Mucosa of rectum (tissue), 2 donors: Measurements from ENCODE around the gene SERP1.

Experiments
- H3K27ac ChIP-seq, 2 donors: one replicate each; pipeline ENCODE4 v1.7.0; 2013; ENCODE audit warnings: inconsistent platforms in 2 of 2, low read depth in 2 of 2, low read length in 2 of 2
- H3K27me3 ChIP-seq, 2 donors: one replicate each; pipeline ENCODE4 v1.7.0; 2013; ENCODE audit warnings: low read length in 2 of 2; ENCODE audit not compliant: control insufficient read depth in 2 of 2, insufficient read depth in 2 of 2
- H3K36me3 ChIP-seq, 2 donors: one replicate each; pipeline ENCODE4 v1.7.0; 2013; ENCODE audit warnings: low read length in 2 of 2; ENCODE audit not compliant: control insufficient read depth in 2 of 2, insufficient read depth in 2 of 2
- H3K4me1 ChIP-seq, 2 donors: one replicate each; pipeline ENCODE4 v1.7.0; 2013; ENCODE audit warnings: low read length in 2 of 2, mild to moderate bottlenecking in 1 of 2; ENCODE audit not compliant: control insufficient read depth in 2 of 2, insufficient read depth in 2 of 2
- H3K4me3 ChIP-seq, 2 donors: one replicate each; pipeline ENCODE4 v1.7.0; 2013; ENCODE audit warnings: low read length in 2 of 2
- H3K9ac ChIP-seq, 2 donors: one replicate each; pipeline ENCODE4 v1.7.0; 2013; ENCODE audit warnings: low read length in 2 of 2, low read depth in 1 of 2, mild to moderate bottlenecking in 1 of 2
- H3K9me3 ChIP-seq, 2 donors: one replicate each; pipeline ENCODE4 v1.7.0; 2013; ENCODE audit warnings: low read length in 2 of 2; ENCODE audit not compliant: control insufficient read depth in 2 of 2
- donor health status: healthy.
- donor health status: Normal muscosa, but diverticular disease.

The SERP1 gene

DNA sequence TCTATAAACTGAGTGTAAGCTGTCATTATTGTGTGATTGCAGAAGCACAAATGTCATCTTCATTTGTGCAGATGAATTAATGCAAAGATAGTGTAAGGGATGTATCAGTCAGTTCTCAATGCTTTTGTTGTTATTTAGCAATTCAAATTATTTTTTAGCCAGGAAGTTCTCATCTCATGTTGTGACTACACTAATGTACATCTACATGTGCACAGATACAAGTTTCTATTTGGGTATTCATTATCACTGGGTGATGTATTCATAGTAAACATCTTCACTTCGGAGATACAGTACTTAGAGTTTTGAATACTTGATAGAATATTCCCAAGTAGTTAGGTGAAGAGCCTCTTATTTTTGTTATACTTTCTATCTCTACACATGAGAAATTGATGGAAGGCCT is 11.4 kb upstream of the SERP1 start:
- Histone ChIP-seq H3K9ac (no peak overlapping the region), H3K4me1 (no peaks in the 10 kb centered on the region), H3K4me3 (no peak overlapping the region), H3K27me3 (no peaks in the 10 kb centered on the region), H3K27ac (no peak overlapping the region), H3K9me3 (no peaks in the 10 kb centered on the region), H3K36me3 (peaks cover 9 to 21% of the 10 kb centered on the region in 2 donors)

DNA sequence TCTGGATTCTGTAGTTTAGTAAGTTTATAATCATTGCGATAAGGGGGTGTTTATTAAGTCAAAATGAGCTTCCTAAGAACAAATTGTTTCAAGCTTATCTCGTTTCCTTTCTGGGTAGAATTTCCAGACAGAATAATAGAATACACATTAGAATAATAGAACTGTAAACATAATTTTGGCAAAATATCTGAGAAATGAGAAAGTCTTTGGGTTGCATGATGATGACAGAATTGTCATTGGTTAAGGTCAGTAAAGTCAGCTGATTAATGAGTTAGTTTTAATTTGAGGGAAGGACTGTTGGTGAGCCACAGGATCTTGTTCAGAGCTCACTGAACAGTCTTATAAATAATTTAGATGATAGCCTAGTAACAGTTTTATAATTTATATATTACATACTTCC is 10.5 kb upstream of the SERP1 start:
- Histone ChIP-seq H3K4me1 (no peaks in the 10 kb centered on the region), H3K27me3 (no peaks in the 10 kb centered on the region), H3K36me3 (peaks cover 14 to 24% of the 10 kb centered on the region in 2 donors), H3K27ac (no peak overlapping the region), H3K9ac (no peak overlapping the region), H3K9me3 (no peaks in the 10 kb centered on the region), H3K4me3 (no peak overlapping the region)

GRCh38 chr3:150555859-150556436 is 9.7 kb upstream of the SERP1 start:
- H3K9ac ChIP-seq: no peak overlapping the region
- no peaks in the 10 kb centered on the region for H3K9me3 ChIP-seq
- H3K4me1 ChIP-seq: no peaks in the 10 kb centered on the region
- H3K4me3 ChIP-seq: no peak overlapping the region
- no peak overlapping the region for H3K27ac ChIP-seq
- H3K27me3 ChIP-seq: no peaks in the 10 kb centered on the region
- peaks cover 14 to 25% of the 10 kb centered on the region in 2 donors for H3K36me3 ChIP-seq

DNA sequence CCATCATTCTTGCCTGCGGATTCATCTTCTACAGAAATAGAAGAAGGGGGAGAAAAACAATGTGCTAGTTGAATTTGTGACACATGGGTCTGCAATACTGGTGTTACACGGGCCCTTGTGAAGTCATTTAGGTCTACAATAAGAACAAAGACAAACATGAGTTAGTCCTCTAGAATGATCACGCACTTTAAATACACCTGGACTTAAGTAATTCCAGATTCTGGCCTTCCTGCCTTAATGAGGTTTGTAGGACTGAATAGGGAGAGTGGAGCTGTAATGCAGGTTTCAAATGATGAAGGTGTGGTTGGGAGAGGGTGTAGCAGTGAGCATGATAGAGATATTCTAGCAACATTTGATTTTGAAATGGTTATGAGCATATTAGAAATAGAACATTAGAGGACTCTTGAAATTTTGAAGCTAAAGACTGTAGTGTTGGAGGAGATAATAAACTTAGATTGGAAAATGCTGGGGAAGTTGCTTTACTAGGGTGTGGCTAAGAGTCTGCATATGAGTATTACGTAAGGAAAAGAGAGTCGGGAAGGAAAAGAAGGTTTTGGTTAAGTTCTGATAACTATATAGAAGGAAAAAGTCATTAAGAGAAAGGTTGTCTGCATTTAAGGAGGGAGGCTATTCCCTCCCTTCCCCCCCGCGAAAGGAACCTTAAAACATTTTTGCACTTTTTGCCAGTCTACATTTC is 897 bp upstream of the SERP1 start:
- H3K27ac ChIP-seq: peak overlapping the region; percentile 79 to 94
- peak overlapping the region; percentile 78 to 85 for H3K9ac ChIP-seq
- H3K9me3 ChIP-seq: no peaks in the 10 kb centered on the region
- H3K27me3 ChIP-seq: no peaks in the 10 kb centered on the region
- H3K4me1 ChIP-seq: peaks cover 9 to 17% of the 10 kb centered on the region in 2 donors
- H3K36me3 ChIP-seq: peaks cover 11 to 20% of the 10 kb centered on the region in 2 donors
- peak overlapping the region; percentile 83 to 85 for H3K4me3 ChIP-seq

GRCh38 chr3:150545419-150546225 is 674 bp downstream of the SERP1 start:
- Histone ChIP-seq H3K27ac (peak overlapping the region; percentile 99 to 100), H3K4me3 (peak overlapping the region; percentile 85 to 98), H3K9ac (peak overlapping the region; percentile 98 to 100), H3K27me3 (no peaks in the 10 kb centered on the region), H3K36me3 (peaks cover 14 to 25% of the 10 kb centered on the region in 2 donors), H3K4me1 (peaks cover 9 to 17% of the 10 kb centered on the region in 2 donors), H3K9me3 (no peaks in the 10 kb centered on the region)

- H3K36me3 ChIP-seq: peaks cover 14 to 23% of the 10 kb centered on the region in 2 donors
- H3K4me1 ChIP-seq: peaks cover 9 to 17% of the 10 kb centered on the region in 2 donors
- peak overlapping the region; percentile 85 to 98 for H3K4me3 ChIP-seq
- no peak overlapping the region for H3K27ac ChIP-seq
- H3K9me3 ChIP-seq: no peaks in the 10 kb centered on the region
- H3K9ac ChIP-seq: peak overlapping the region; percentile 98 to 100
- H3K27me3 ChIP-seq: no peaks in the 10 kb centered on the region
Measured at GRCh38 chr3:150544726-150545125, 1.6 kb downstream of the SERP1 start.

- H3K9ac ChIP-seq: peak overlapping the region in 1 of 2 donors; percentile 100
- no peaks in the 10 kb centered on the region for H3K27me3 ChIP-seq
- no peaks in the 10 kb centered on the region for H3K9me3 ChIP-seq
- H3K4me3 ChIP-seq: peak overlapping the region in 1 of 2 donors; percentile 17
- peaks cover 9 to 18% of the 10 kb centered on the region in 2 donors for H3K4me1 ChIP-seq
- H3K36me3 ChIP-seq: peaks cover 14 to 23% of the 10 kb centered on the region in 2 donors
- H3K27ac ChIP-seq: no peak overlapping the region
Measured at GRCh38 chr3:150544041-150544440, 2.3 kb downstream of the SERP1 start.

DNA sequence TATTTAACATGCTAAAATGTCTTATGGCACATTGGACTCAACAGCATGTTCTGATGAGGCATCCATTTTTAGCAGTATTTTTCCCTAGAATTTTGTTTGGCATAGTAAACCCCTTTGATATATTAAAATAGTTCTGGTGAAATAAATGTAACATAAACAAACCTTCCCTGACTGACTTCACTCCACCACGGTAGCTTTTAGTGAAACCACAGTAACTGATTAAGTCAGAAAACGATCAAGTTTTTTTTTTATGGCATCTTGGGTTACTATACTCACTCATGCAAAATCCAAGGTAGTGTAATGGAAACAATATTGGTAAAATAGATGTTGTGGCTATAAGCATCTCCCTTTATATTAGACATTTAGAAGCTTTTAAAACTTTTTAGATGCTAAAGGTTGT is 2.8 kb downstream of the SERP1 start:
- Histone ChIP-seq H3K9ac (no peak overlapping the region), H3K36me3 (peaks cover 14 to 23% of the 10 kb centered on the region in 2 donors), H3K9me3 (no peaks in the 10 kb centered on the region), H3K27ac (no peak overlapping the region), H3K4me3 (no peak overlapping the region), H3K27me3 (no peaks in the 10 kb centered on the region), H3K4me1 (peaks cover 9 to 23% of the 10 kb centered on the region in 2 donors)

DNA sequence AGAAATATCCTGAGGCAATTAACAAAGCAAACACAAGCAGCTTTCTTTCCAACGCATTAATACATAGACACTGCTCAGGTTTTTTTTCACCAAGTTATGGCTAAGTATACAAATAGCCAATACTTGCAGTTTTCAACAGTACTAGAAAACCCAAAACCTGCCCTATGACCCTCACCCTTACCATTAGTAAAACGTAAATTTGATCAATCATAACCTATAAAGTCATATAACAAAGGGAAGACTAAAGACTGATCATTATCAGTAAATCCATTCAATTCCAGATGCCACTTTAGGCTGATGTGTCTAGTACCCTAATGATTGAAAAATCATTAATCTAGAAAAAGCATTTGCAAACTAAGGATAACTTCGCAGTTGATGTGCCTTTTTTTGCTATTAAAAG is 3.2 kb downstream of the SERP1 start:
- Histone ChIP-seq H3K36me3 (peaks cover 14 to 23% of the 10 kb centered on the region in 2 donors), H3K9me3 (no peaks in the 10 kb centered on the region), H3K27ac (no peak overlapping the region), H3K27me3 (no peaks in the 10 kb centered on the region), H3K9ac (no peak overlapping the region), H3K4me1 (peaks cover 9 to 23% of the 10 kb centered on the region in 2 donors), H3K4me3 (no peak overlapping the region)

DNA sequence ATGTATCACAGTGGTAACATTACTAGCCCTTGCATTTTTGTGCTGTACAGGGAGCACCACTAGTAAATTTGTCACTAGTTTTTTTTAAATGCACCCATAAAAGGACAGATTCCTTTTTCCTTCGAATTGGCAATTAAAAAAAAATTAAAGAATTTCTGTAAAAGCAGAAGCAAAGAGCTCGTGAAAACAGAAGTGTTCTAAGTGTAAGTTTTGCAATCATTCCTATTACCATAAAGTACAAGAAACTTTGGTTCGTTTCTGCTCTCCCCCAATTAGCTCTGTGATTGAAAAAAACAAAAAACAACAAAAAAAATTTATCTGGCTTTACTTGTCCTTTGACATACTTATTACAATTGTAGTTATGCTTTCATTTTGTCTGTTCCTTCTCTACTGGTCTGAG is 5.3 kb downstream of the SERP1 start:
- no peak overlapping the region for H3K4me3 ChIP-seq
- no peak overlapping the region for H3K27ac ChIP-seq
- peaks cover 14 to 23% of the 10 kb centered on the region in 2 donors for H3K36me3 ChIP-seq
- H3K9me3 ChIP-seq: no peaks in the 10 kb centered on the region
- H3K4me1 ChIP-seq: peaks cover 3 to 14% of the 10 kb centered on the region in 2 donors
- H3K27me3 ChIP-seq: no peaks in the 10 kb centered on the region
- no peak overlapping the region for H3K9ac ChIP-seq
